BJ (cell line): ENCODE results near the gene KCNQ1. TPM values are rescaled to one million over a fixed set of nuclear protein-coding genes. Genes with fewer than 3 reads are reported as not detected.

ENCODE experiments used
- CTCF ChIA-PET: fragments of 350-600 bp; formaldehyde crosslinking; extraction: SDS; loops from one replicate; lab custom pipeline; 2021; ENCODE audit warnings: antibody characterized with exemption, inconsistent platforms; lab: Yijun Ruan, JAX
- POLR2A ChIA-PET: fragments of 300-600 bp; sonication (Branson Sonifier 250); formaldehyde crosslinking; extraction: SDS; loops from one replicate; lab custom pipeline; 2021; ENCODE audit warnings: antibody characterized with exemption; lab: Charles Lee
- DNase-seq: peaks from one replicate; pipeline ENCODE4 v3.0.0-alpha.2; 2011; ENCODE audit warnings: low read depth
- H3K27me3 ChIP-seq: 2 replicates; pipeline ENCODE4 v1.6.0; 2011; ENCODE audit warnings: low read length; ENCODE audit not compliant: control insufficient read depth, insufficient read depth
- H3K36me3 ChIP-seq: 2 replicates; pipeline ENCODE4 v1.5.1; 2011; ENCODE audit warnings: low read length; ENCODE audit not compliant: control insufficient read depth, insufficient read depth
- H3K4me3 ChIP-seq: 2 replicates; pipeline ENCODE4 v1.5.1; 2011; ENCODE audit warnings: low read depth, mild to moderate bottlenecking, control low read depth, low read length
- CTCF ChIP-seq: IDR thresholded peaks from 2 replicates; pipeline ENCODE4 v1.5.1; 2011; ENCODE audit warnings: low read depth, mild to moderate bottlenecking, control low read depth, inconsistent platforms, low read length, moderate library complexity; ENCODE audit not compliant: insufficient read depth
- polyA plus RNA-seq: library from polyadenylated mRNA; depleted of rRNA; stranded (reverse); fragments of >200 nt; gene quantifications from 2 replicates; pipeline ENCODE4 v1.2.3, GENCODE V29; 2011

KCNQ1 gene
- polyA plus RNA-seq, 1 experiment = not detected

GRCh38 chr11:2609345-2609744 lies 164.5 kb downstream of the KCNQ1 start:
- Histone ChIP-seq H3K27me3 (no peaks in the 10 kb centered on the region; the same call in 1 of the 2 replicates), H3K36me3 (no peaks in the 10 kb centered on the region), H3K4me3 (no peak overlapping the region)
- ChIA-PET CTCF (no interaction called here), POLR2A (no interaction called here)
- TF ChIP-seq CTCF = no peak
- no peak for DNase-seq

GRCh38 chr11:2612884-2613571 lies 168.2 kb downstream of the KCNQ1 start:
- DNase-seq = no peak
- TF ChIP-seq CTCF = no peak

GRCh38 chr11:2621894-2622293 lies 177.1 kb downstream of the KCNQ1 start:
- Histone ChIP-seq H3K4me3 (no peak overlapping the region), H3K36me3 (no peaks in the 10 kb centered on the region), H3K27me3 (no peaks in the 10 kb centered on the region)
- POLR2A ChIA-PET = no interaction called here
- CTCF ChIA-PET = no interaction called here
- DNase-seq = no peak
- no peak for TF ChIP-seq CTCF

More at GRCh38 chr11:2612884-2613571, 168.2 kb downstream of the KCNQ1 start:
- H3K27me3 ChIP-seq = no peaks in the 10 kb centered on the region; the same call in 1 of the 2 replicates
- POLR2A ChIA-PET = no interaction called here
- CTCF ChIA-PET = no interaction called here
- no peaks in the 10 kb centered on the region for H3K36me3 ChIP-seq
- H3K4me3 ChIP-seq = no peak overlapping the region

- DNase-seq = no peak
- TF ChIP-seq CTCF = no peak
- ChIA-PET POLR2A (no interaction called here), CTCF (no interaction called here)
- no peaks in the 10 kb centered on the region for H3K36me3 ChIP-seq
- no peak overlapping the region for H3K4me3 ChIP-seq
- no peaks in the 10 kb centered on the region for H3K27me3 ChIP-seq
These were observed 180.4 kb downstream of the KCNQ1 start for GRCh38 chr11:2625183-2625582.

GRCh38 chr11:2630679-2631078 lies 185.9 kb downstream of the KCNQ1 start:
- ChIA-PET CTCF (no interaction called here), POLR2A (no interaction called here)
- H3K27me3 ChIP-seq = no peaks in the 10 kb centered on the region
- no peak for TF ChIP-seq CTCF
- no peak for DNase-seq
- H3K36me3 ChIP-seq = no peaks in the 10 kb centered on the region
- H3K4me3 ChIP-seq = no peak overlapping the region
